Activated CD4-positive, alpha-beta T cell treated with anti-CD3 and anti-CD28 coated beads, Interleukin-10, Interleukin-2, amounts not matched to agents 100 ng/mL and 50 ng/mL, durations not matched to agents 16 hours and 8 hours (primary cell): ENCODE measurements around the gene RAVER1.

Experiments
- DNase-seq: peaks from one replicate; pipeline ENCODE4 v3.0.0-alpha.2; 2020

The RAVER1 gene

GRCh38 chr19:10317045-10317856 is 16.1 kb downstream of the RAVER1 start:
- DNase-seq, result no peak

GRCh38 chr19:10316229-10317044 is 16.9 kb downstream of the RAVER1 start:
- DNase-seq, result no peak

GRCh38 chr19:10315335-10316214 is 17.8 kb downstream of the RAVER1 start, which contains the start of gene FDX2:
Gene FDX2 (minus strand): TSS chr19:10316015. CDS start chr19:10315996, 19 bp downstream.
- peak; percentile 93 for DNase-seq

DNA sequence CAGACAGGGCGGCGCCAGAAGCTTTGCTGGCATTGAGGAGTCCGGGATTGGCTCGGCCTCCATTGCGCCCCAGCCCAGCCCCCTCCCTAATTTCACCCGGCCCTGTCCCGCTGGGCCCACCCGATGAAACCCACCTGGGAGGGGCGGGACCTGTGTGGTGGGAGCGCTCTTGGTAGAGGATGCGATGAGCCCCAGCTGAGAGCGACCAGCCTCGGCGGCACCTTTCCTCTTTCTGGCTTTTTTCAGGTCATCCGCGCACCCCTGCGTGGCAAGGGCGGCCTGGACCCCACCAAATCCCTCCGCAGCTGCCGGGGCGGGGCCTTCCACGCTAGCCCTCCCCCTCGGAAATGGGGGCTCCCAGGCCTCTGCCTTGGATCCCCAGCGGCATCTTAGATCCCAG is 23.9 kb downstream of the RAVER1 start, which contains the start of gene ZGLP1:
Gene ZGLP1, minus strand, starts transcription at position 393 of the 400 bp plus-strand sequence.
- DNase-seq, result no peak

GRCh38 chr19:10306327-10306726 is 27.0 kb downstream of the RAVER1 start:
- DNase-seq, result no peak

DNA sequence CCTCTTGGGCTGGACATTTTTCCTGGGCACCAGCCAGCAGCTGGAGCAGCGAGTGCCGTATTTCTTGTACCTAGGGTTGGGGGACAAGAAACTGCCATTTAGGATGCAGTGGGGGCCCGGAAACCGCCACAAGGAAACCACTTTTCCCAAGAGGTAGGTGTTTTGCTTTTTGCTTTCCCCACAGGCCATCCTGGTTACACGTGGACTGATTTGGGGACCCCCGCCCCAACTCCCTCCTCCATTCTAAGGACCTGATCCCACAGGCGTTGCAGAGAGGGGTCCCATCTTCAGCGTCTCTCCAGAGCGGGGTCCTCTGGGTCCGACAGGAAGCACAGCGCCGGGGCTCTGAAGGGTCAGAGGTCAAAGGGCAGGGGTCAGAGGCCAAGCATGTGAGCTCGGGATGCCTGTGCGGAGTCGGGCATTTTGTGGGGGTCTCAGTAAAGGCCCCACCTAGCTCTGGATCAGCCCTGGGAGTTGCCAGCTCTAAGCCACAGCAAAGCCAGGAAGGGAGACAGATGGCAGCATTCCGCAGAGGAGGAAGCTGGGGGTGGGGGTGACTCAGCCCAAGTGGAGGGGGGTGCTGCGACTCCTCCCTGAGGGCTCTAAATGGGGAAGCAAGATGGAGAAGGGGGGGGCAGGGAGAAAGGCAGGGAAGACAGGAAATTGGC is 28.1 kb downstream of the RAVER1 start:
- no peak for DNase-seq

- DNase-seq, result no peak
These were observed 33.5 kb downstream of the RAVER1 start for GRCh38 chr19:10299545-10300458.

GRCh38 chr19:10295847-10296591 is 37.3 kb downstream of the RAVER1 start:
- DNase-seq, result no peak

DNA sequence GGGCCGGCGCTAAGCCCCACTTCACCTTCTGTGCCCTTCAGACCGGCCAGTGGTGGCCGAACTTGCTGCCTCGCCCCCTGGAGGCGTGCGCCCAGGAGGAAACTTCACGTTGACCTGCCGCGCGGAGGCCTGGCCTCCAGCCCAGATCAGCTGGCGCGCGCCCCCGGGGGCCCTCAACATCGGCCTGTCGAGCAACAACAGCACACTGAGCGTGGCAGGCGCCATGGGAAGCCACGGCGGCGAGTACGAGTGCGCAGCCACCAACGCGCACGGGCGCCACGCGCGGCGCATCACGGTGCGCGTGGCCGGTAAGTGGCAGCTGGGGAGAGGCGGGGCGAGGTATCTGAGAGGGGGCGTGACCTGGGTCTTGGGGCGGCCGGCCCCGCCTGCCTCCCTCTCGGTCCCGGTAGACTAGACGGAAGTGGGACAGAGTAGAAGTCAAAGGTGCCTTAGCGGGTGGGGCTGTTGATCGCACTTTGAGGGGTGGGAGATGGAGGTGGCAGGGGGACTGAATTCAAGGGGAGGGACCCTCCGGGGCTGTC is 38.0 kb downstream of the RAVER1 start:
- DNase-seq, result peak; percentile 58

DNA sequence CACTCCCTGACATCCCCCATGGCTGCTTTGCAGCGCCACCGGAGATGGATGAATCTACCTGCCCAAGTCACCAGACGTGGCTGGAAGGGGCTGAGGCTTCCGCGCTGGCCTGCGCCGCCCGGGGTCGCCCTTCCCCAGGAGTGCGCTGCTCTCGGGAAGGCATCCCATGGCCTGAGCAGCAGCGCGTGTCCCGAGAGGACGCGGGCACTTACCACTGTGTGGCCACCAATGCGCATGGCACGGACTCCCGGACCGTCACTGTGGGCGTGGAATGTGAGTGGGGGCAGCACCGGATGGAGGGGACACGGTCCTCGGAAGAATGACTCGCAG is 39.0 kb downstream of the RAVER1 start:
- DNase-seq, result no peak

- DNase-seq, result no peak
These were observed 39.5 kb downstream of the RAVER1 start for GRCh38 chr19:10293637-10294367.

DNA sequence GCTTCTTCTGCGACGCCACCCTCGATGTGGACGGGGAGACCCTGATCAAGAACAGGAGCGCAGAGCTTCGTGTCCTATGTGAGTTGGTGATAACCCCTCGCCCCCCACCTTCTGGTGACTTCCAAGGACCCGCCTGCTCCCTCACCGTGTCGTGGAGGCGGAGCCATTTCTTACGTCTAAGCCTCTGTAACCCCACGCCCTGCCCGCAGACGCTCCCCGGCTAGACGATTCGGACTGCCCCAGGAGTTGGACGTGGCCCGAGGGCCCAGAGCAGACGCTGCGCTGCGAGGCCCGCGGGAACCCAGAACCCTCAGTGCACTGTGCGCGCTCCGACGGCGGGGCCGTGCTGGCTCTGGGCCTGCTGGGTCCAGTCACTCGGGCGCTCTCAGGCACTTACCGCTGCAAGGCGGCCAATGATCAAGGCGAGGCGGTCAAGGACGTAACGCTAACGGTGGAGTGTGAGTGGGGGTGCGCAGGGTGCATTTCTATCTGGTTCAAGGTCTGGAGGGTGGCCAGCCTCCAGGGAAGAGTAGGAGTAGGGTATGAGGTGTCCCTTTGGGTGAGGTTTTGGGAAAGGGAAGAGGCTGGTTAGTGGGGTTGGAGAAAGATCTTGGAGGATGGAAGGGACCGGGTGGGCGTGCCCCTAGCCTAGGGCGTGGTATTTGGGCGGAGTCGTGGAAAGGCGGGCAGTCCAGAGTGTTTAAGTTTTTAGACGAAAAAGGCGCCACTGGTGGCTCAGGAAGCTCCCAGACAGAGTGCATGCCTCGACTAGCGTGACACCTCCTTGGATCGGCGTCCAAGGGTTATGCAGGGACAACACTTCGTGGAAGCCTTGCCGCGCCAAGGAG is 40.3 kb downstream of the RAVER1 start:
- no peak for DNase-seq

- peak; percentile 84 for DNase-seq
These were observed 41.0 kb downstream of the RAVER1 start for GRCh38 chr19:10292206-10292788.

GRCh38 chr19:10291554-10292205 is 41.6 kb downstream of the RAVER1 start:
- DNase-seq, result no peak

- peak; percentile 57 for DNase-seq
These were observed 42.3 kb downstream of the RAVER1 start for GRCh38 chr19:10290876-10291553.

GRCh38 chr19:10290357-10290875 is 42.9 kb downstream of the RAVER1 start:
- no peak for DNase-seq
